Measurements from ENCODE around the gene KCNAB2.

- no peak for TF ChIP-seq CTCF (IDR thresholded peaks at IDR 0.05)
- TF ChIP-seq POLR2A (IDR thresholded peaks at IDR 0.05): no peak
Measured at GRCh38 chr1:6053206-6053546, 7.5 kb downstream of the KCNAB2 start.

Data from lower leg skin (tissue), 3 donors.